ENCODE data around the gene DNAJA2. TPM values are rescaled to one million over a fixed set of nuclear protein-coding genes. Genes with fewer than 3 reads are reported as not detected.

Gene DNAJA2
- total and polyA plus RNA-seq, 2 of the 8 experiments (the other 6 are each of a cell fraction or from before 2014, with no cell fraction given), result 9.4 to 93.8 TPM

- TF ChIP-seq CHD7 (IDR thresholded peaks at IDR 0.05; ENCODE audit: insufficient replicate concordance, low read length) (no peak), CHD1 (IDR thresholded peaks at IDR 0.05; ENCODE audit: low read depth, low read length) (no peak), RFX5 (IDR thresholded peaks at IDR 0.05; ENCODE audit: borderline replicate concordance, low read depth, low read length) (no peak), POLR2A (IDR thresholded peaks at IDR 0.05; ENCODE audit: control extremely low read depth in 1 of 2, low read depth in 2 of 2, low read length in 2 of 2) (no peak), POLR2AphosphoS5 (IDR thresholded peaks at IDR 0.05; ENCODE audit: low read depth, low read length) (no peak; the same call in 1 of the 2 replicates), SP1 (IDR thresholded peaks at IDR 0.05; ENCODE audit: low read depth, low read length) (no peak), TEAD4 (IDR thresholded peaks at IDR 0.05; ENCODE audit: low read depth, low read length) (no peak), SIX5 (IDR thresholded peaks at IDR 0.05; ENCODE audit: low read depth, low read length) (no peak)
Measured at GRCh38 chr16:46906360-46907060, 67.0 kb downstream of the DNAJA2 start (continued).

Data from H1 (cell line).